K562 (cell line): ENCODE measurements around the gene ZNF337. TPM values are rescaled to one million over a fixed set of nuclear protein-coding genes. Genes with fewer than 3 reads are reported as not detected.

ENCODE experiments used
- ATAC-seq: fragments of 200-7000 bp; cut with Tn5 transposase; 3 replicates; pipeline ENCODE4 v1.9.1; 2020; ENCODE audit warnings: moderate library complexity
- BruUV-seq: library from RNA; stranded (reverse); fragments of 400-500 nt; replicated peaks from 2 replicates; lab custom pipeline; 2021; lab: Mats Ljungman, UMichigan
- CTCF ChIA-PET: fragments of 300-600 bp; formaldehyde crosslinking; extraction: SDS; loops from one replicate; lab custom pipeline; 2021; ENCODE audit warnings: low intra/inter-chr PET ratio; lab: Yijun Ruan, JAX
- POLR2A ChIA-PET: fragments of 300-600, 350-650 bp; sonication (Branson Sonifier 250); formaldehyde crosslinking; extraction: SDS; loops from one replicate; lab custom pipeline; 2021; ENCODE audit warnings: antibody characterized with exemption, inconsistent platforms; lab: Yijun Ruan, JAX
- DNase-seq, 4 experiments: peaks; one replicate each; pipeline versions ENCODE4 v3.0.0 to v3.0.0-alpha.2; 2011 to 2018; ENCODE audit warnings: low spot score in 3 of 4, mixed read lengths in 3 of 4; ENCODE audit errors: extremely low read depth in 1 of 4
- FAIRE-seq: peaks from 2 replicates; lab custom pipeline; 2011; peaks lifted over from hg19 to GRCh38; lab: Jason Lieb, UNC
- H2AFZ ChIP-seq: 2 replicates; pipeline ENCODE4 v1.6.0; 2011; ENCODE audit warnings: low read depth, low read length, control low read depth, inconsistent platforms
- H3K27ac ChIP-seq: fragments of 200-600 bp; 3 replicates; pipeline ENCODE4 v1.8.0; 2011; ENCODE audit warnings: low read depth, mild to moderate bottlenecking, control low read depth, inconsistent platforms, low read length, moderate library complexity, mixed read lengths; ENCODE audit errors: extremely low read depth
- H3K27me3 ChIP-seq, 2 experiments: fragments of 300-600 bp in 1 of 2; 2 replicates in 1 of 2; 3 replicates in 1 of 2; pipeline versions ENCODE4 v1.6.0 to v1.8.0; 2011; ENCODE audit warnings: inconsistent platforms in 2 of 2, low read length in 2 of 2, mild to moderate bottlenecking in 1 of 2, mixed read lengths in 1 of 2, moderate library complexity in 1 of 2; ENCODE audit not compliant: control insufficient read depth in 2 of 2, insufficient read depth in 2 of 2
- H3K36me3 ChIP-seq: fragments of 300-600 bp; 3 replicates; pipeline ENCODE4 v1.8.0; 2011; ENCODE audit warnings: mild to moderate bottlenecking, low read length, inconsistent platforms; ENCODE audit not compliant: control insufficient read depth, insufficient read depth
- H3K4me1 ChIP-seq, 2 experiments: fragments of 200-600 bp in 1 of 2; replicated peaks in 1 of 2; 2 replicates in 1 of 2; 3 replicates in 1 of 2; pipeline versions ENCODE4 v1.5.1 to v1.8.0; 2011; ENCODE audit warnings: inconsistent platforms in 2 of 2, low read length in 2 of 2, mild to moderate bottlenecking in 1 of 2, mixed read lengths in 1 of 2, moderate library complexity in 1 of 2; ENCODE audit not compliant: control insufficient read depth in 2 of 2, insufficient read depth in 2 of 2
- H3K4me2 ChIP-seq: 2 replicates; pipeline ENCODE4 v1.6.1; 2011; ENCODE audit warnings: low read length, control low read depth, inconsistent platforms, mixed read lengths; ENCODE audit not compliant: insufficient read depth
- H3K4me3 ChIP-seq: fragments of 200-600 bp; sonication (generic), shearing (Covaris generic); 2 replicates; pipeline ENCODE4 v1.5.1; 2016; ENCODE audit warnings: control low read depth, inconsistent platforms
- H3K79me2 ChIP-seq: fragments of 200-600 bp; 3 replicates; pipeline ENCODE4 v1.8.0; 2011; ENCODE audit warnings: low read length, inconsistent platforms; ENCODE audit not compliant: control insufficient read depth, insufficient read depth
- H3K9ac ChIP-seq, 2 experiments: 2 replicates each; pipeline versions ENCODE4 v1.6.0 to v1.6.1; 2011; ENCODE audit warnings: low read depth in 2 of 2, low read length in 2 of 2, control low read depth in 1 of 2, inconsistent platforms in 1 of 2, mild to moderate bottlenecking in 1 of 2, mixed read lengths in 1 of 2; ENCODE audit not compliant: insufficient read depth in 1 of 2
- H3K9me1 ChIP-seq: one replicate; pipeline ENCODE4 v1.6.0; 2011; ENCODE audit warnings: inconsistent platforms, mild to moderate bottlenecking, low read length, moderate library complexity; ENCODE audit not compliant: control insufficient read depth, insufficient read depth
- H3K9me3 ChIP-seq: replicated peaks from 2 replicates; pipeline ENCODE4 v1.5.1; 2011; ENCODE audit warnings: low read depth, low read length, inconsistent platforms; ENCODE audit not compliant: control insufficient read depth, insufficient read depth
- H4K20me1 ChIP-seq: replicated peaks from 2 replicates; pipeline ENCODE4 v1.6.1; 2011; ENCODE audit warnings: low read length, inconsistent platforms, mixed read lengths; ENCODE audit not compliant: control insufficient read depth, insufficient read depth
- BRF1 ChIP-seq: IDR thresholded peaks from 3 replicates; pipeline ENCODE4 v1.6.1; 2011; ENCODE audit warnings: borderline replicate concordance, mild to moderate bottlenecking; ENCODE audit not compliant: insufficient read length; ENCODE audit errors: extremely low read depth
- CBX8 ChIP-seq: fragments of 200-600 bp; sonication (generic); IDR thresholded peaks from 2 replicates; pipeline ENCODE4 v1.6.1; 2012; ENCODE audit warnings: borderline replicate concordance, mixed run types, low read depth, mild to moderate bottlenecking, moderate library complexity, mixed read lengths, low read length, control low read depth, inconsistent platforms; ENCODE audit not compliant: poor library complexity, severe bottlenecking; ENCODE audit errors: extremely low read depth
- EHMT2 ChIP-seq: fragments of 450-650 bp; IDR thresholded peaks from 2 replicates; pipeline ENCODE4 v1.6.1; 2018; ENCODE audit warnings: antibody characterized with exemption
- ELF1 ChIP-seq: fragments of 200-800 bp; sonication (Bioruptor generic); IDR thresholded peaks from 2 replicates; pipeline ENCODE4 v1.6.1; 2016; ENCODE audit warnings: missing genetic modification characterization, missing compliant biosample characterization
- FOXK1 ChIP-seq: sonication (generic); formaldehyde crosslinking; IDR thresholded peaks from 2 replicates; pipeline ENCODE4 v1.8.0; 2022; ENCODE audit warnings: missing genetic modification reagents, mild to moderate bottlenecking, borderline replicate concordance
- GABPA ChIP-seq: fragments of 200-800 bp; sonication (Bioruptor generic); conservative IDR thresholded peaks from 2 replicates; pipeline ENCODE4 v1.6.1; 2016; ENCODE audit warnings: low read depth, missing genetic modification characterization, missing compliant biosample characterization
- HDAC2 ChIP-seq: fragments of 450-650 bp; IDR thresholded peaks from 2 replicates; pipeline ENCODE4 v1.6.1; 2016; ENCODE audit warnings: mild to moderate bottlenecking
- HMGN3 ChIP-seq: IDR thresholded peaks from 2 replicates; pipeline ENCODE4 v1.6.1; 2011; ENCODE audit warnings: borderline replicate concordance, low read depth, mild to moderate bottlenecking, mixed read lengths, low read length; ENCODE audit not compliant: insufficient read length; ENCODE audit errors: extremely low read depth
- HNRNPLL ChIP-seq: fragments of 200-400 bp; formaldehyde crosslinking; IDR thresholded peaks from 2 replicates; pipeline ENCODE4 v1.6.1; 2017; ENCODE audit warnings: low read length, low read depth, mild to moderate bottlenecking; ENCODE audit not compliant: poor library complexity, severe bottlenecking
- KHSRP ChIP-seq: fragments of 450-650 bp; IDR thresholded peaks from 2 replicates; pipeline ENCODE4 v1.6.1; 2017
- MECOM ChIP-seq: fragments of 250-450 bp; sonication (Bioruptor Pico); IDR thresholded peaks from 2 replicates; pipeline ENCODE4 v1.8.0; 2022; ENCODE audit warnings: inconsistent platforms
- MED1 ChIP-seq: sonication (generic); formaldehyde crosslinking; IDR thresholded peaks from 2 replicates; pipeline ENCODE4 v1.8.1; 2023; ENCODE audit warnings: missing genetic modification reagents, borderline replicate concordance
- NCOA2 ChIP-seq, 2 experiments: fragments of 450-650 bp; IDR thresholded peaks; 2 replicates each; pipeline ENCODE4 v1.6.1; 2018; ENCODE audit warnings: mild to moderate bottlenecking in 2 of 2, moderate library complexity in 1 of 2; ENCODE audit not compliant: partially characterized antibody in 2 of 2
- NEUROD1 ChIP-seq: fragments of 150-350 bp; IDR thresholded peaks from 2 replicates; pipeline ENCODE4 v1.6.1; 2014; ENCODE audit warnings: borderline replicate concordance, low read length, low read depth; ENCODE audit not compliant: partially characterized antibody
- NFIX ChIP-seq: fragments of 250-450 bp; sonication (Bioruptor Pico); IDR thresholded peaks from 2 replicates; pipeline ENCODE4 v1.4.0; 2020; ENCODE audit warnings: low read depth, mild to moderate bottlenecking, moderate library complexity
- TFAM ChIP-seq: fragments of 250-450 bp; sonication (Bioruptor Pico); conservative IDR thresholded peaks from 2 replicates; pipeline ENCODE4 v1.5.0; 2021; ENCODE audit warnings: mild to moderate bottlenecking, moderate library complexity
- ZNF140 ChIP-seq: fragments of 250-450 bp; sonication (Bioruptor Pico); IDR thresholded peaks from 2 replicates; pipeline ENCODE4 v1.8.0; 2021; ENCODE audit warnings: moderate library complexity, mild to moderate bottlenecking, inconsistent platforms
- ZNF174 ChIP-seq: fragments of 250-450 bp; sonication (Bioruptor Pico); IDR thresholded peaks from 2 replicates; pipeline ENCODE4 v1.4.0; 2020; ENCODE audit warnings: mild to moderate bottlenecking
- in situ Hi-C: fragments of 300-500 bp; cut with MboI; formaldehyde crosslinking; loops from 4 replicates; pipeline ENCODE4 v1.15.0; 2018; ENCODE audit warnings: inconsistent platforms, mixed read lengths
- intact Hi-C: fragments of 100-400 bp; cut with micrococcal nuclease; formaldehyde crosslinking; loops from 2 replicates; pipeline ENCODE4 v1.14.2; 2022
- polyA plus RNA-seq, 8 experiments: library from polyadenylated mRNA; depleted of rRNA in 4 of 8; stranded (reverse) in 5 of 8; unstranded in 3 of 8; fragments of >200 nt; fragmentation: Nextera tagmentation in 2 of 8; fragmentation: Illumina TruSeq in 1 of 8; extraction: Ambion mirVana in 2 of 8; extraction: Trizol in 1 of 8; gene quantifications; 2 replicates each; pipeline versions ENCODE4 v1.2.1 to v1.2.3, GENCODE V29; 2011 to 2014; ENCODE audit warnings: inconsistent platforms in 1 of 8, missing spikeins in 1 of 8
- total RNA-seq, 7 experiments: library from RNA; depleted of rRNA in 6 of 7; stranded (reverse); fragments of >200 nt in 6 of 7; fragmentation: Illumina TruSeq in 2 of 7; extraction: Trizol in 2 of 7; gene quantifications; 2 replicates each; pipeline versions ENCODE4 v1.2.1 to v1.2.3, GENCODE V29; 2011 to 2021; ENCODE audit warnings: low replicate concordance in 1 of 7
- TF ChIP-seq, protein P1 (sequence below): conservative IDR thresholded peaks from 2 replicates; pipeline ENCODE4 v1.6.1; 2011; ENCODE audit warnings: low read depth, mild to moderate bottlenecking, low read length; ENCODE audit not compliant: control insufficient read depth
- TF ChIP-seq, protein P2 (sequence below): sonication (generic); formaldehyde crosslinking; IDR thresholded peaks from 2 replicates; pipeline ENCODE4 v1.9.0; 2022; ENCODE audit warnings: mild to moderate bottlenecking, missing genetic modification reagents
- TF ChIP-seq, protein P3 (sequence below): fragments of 450-650 bp; formaldehyde crosslinking; IDR thresholded peaks from 2 replicates; pipeline ENCODE4 v1.4.0; 2022; ENCODE audit warnings: mild to moderate bottlenecking, moderate library complexity

ZNF337 gene
- total and polyA plus RNA-seq, 9 of the 15 experiments (the other 6 are each of a cell fraction or from before 2014, with no cell fraction given) = 0.25 to 5.6 (median 3.5) TPM

DNA sequence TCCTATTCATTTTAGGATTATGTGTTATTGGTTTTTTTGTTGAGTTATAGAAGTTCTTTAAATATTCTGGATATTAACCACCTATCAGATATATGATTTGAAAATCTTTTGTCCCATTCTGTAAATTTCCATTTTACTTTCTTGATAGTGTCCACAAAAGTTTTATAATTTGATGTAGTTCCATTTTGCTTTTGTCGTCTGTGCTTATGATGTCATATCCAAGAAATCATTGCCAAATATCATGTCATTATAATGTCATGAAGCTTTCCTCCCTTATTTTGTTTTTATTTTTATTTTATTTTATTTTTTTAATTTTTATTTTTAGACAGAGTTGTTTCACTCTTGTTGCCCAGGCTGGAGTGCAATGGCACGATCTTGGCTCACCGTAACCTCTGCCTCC, 51.8 kb downstream of the ZNF337 start (continued):
- TF ChIP-seq ELF1 (no peak), CBX8 (no peak), HMGN3 (no peak), HDAC2 (no peak)
- TF ChIP-seq, protein P1, sequence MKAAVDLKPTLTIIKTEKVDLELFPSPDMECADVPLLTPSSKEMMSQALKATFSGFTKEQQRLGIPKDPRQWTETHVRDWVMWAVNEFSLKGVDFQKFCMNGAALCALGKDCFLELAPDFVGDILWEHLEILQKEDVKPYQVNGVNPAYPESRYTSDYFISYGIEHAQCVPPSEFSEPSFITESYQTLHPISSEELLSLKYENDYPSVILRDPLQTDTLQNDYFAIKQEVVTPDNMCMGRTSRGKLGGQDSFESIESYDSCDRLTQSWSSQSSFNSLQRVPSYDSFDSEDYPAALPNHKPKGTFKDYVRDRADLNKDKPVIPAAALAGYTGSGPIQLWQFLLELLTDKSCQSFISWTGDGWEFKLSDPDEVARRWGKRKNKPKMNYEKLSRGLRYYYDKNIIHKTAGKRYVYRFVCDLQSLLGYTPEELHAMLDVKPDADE = no peak

DNA sequence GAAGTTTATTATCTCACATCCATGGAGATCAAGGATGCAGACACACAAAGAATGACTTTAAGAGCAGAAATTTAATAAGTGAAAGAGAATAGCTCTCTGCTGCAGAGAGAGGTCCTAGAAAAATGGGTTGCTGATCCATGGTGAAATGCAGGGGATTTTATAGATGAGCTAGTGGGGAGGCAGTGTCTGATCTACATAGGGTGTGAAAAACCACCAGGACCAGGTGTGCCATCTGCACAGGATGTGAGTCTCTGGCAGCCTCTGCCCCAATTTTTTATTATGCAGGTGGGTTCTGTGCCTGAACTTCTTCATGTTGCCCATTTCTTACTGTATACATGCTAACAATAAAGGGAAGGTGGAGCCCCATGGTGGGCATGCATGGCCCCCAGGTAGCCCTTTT, 52.9 kb downstream of the ZNF337 start:
- in situ Hi-C loops = no loop called here
- CTCF ChIA-PET = no interaction called here
- TF ChIP-seq FOXK1 (CRISPR knock-in tag) (no peak), BRF1 (no peak), KHSRP (no peak), NFIX (CRISPR knock-in tag) (no peak), MECOM (CRISPR knock-in tag) (no peak), GABPA (tag) (no peak), MED1 (CRISPR knock-in tag) (no peak), EHMT2 (no peak), ZNF174 (CRISPR knock-in tag) (no peak), ZNF140 (CRISPR knock-in tag) (no peak), HNRNPLL (no peak), TFAM (CRISPR knock-in tag) (no peak), NCOA2 (IDR thresholded peaks at IDR 0.05; ENCODE audit: partially characterized antibody in 2 of 2) (no peak), NEUROD1 (no peak)
- TF ChIP-seq, protein P2, sequence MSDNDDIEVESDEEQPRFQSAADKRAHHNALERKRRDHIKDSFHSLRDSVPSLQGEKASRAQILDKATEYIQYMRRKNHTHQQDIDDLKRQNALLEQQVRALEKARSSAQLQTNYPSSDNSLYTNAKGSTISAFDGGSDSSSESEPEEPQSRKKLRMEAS = no peak
- TF ChIP-seq, protein P3, sequence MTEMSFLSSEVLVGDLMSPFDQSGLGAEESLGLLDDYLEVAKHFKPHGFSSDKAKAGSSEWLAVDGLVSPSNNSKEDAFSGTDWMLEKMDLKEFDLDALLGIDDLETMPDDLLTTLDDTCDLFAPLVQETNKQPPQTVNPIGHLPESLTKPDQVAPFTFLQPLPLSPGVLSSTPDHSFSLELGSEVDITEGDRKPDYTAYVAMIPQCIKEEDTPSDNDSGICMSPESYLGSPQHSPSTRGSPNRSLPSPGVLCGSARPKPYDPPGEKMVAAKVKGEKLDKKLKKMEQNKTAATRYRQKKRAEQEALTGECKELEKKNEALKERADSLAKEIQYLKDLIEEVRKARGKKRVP (CRISPR knock-in tag) = no peak

More for the DNA sequence above, 52.9 kb downstream of the ZNF337 start:
- Histone ChIP-seq H3K9me1 (no peaks in the 10 kb centered on the region), H2AFZ (no peak overlapping the region), H3K9me3 (no peaks in the 10 kb centered on the region), H3K4me1 (no peaks in the 10 kb centered on the region), H3K9ac (no peak overlapping the region), H3K79me2 (no peaks in the 10 kb centered on the region), H3K4me2 (no peak overlapping the region), H4K20me1 (no peaks in the 10 kb centered on the region), H3K27me3 (no peaks in the 10 kb centered on the region), H3K27ac (no peak overlapping the region), H3K36me3 (no peaks in the 10 kb centered on the region), H3K4me3 (no peak overlapping the region)
- FAIRE-seq (no peak), ATAC-seq (no peak), DNase-seq (no peak)
- intact Hi-C loops = no loop called here
- no TSS peak for BruUV-seq
- POLR2A ChIA-PET = no interaction called here
